ENCODE results near the gene POU2F3. TPM values are rescaled to one million over a fixed set of nuclear protein-coding genes. Genes with fewer than 3 reads are reported as not detected.

The POU2F3 gene
- total RNA-seq, 6 experiments from 2014 or later: not detected

DNA sequence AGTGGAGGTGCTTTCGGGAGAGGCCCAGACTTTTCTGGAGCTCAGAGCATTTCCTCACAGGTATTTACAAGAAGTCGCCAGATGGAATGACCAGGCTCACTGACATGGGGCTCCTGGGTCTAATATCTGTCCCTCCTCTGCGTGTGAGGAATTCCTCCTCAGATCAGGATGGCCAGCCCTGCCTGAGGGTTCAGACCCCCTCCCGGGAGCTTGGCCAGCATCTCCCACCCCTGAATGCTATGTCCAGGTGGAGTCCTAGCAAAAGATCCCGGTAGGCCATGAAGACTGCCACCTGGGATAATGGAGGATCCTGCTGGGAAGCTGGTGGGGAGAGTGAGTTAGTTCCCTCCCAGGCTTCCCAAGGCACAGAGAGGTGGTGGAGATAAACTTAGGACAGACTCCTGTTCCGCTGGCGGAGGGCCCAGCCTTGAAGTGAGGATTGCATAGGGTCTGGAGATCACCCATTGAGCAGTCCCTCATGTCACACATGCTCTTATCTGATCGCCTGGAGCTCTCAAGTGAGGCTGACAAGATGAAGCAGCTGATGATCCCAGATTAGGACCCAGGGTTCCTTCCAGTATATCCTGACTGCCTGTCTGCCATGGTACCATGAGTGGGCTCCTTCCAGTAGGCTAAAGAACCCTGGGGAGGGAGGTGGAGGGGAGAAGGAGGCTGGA, 23.4 kb upstream of the POU2F3 start:
- no peak overlapping the region for H3K4me3 Mint-ChIP-seq
- no peak overlapping the region for H3K27ac Mint-ChIP-seq
- TF ChIP-seq, protein P1, sequence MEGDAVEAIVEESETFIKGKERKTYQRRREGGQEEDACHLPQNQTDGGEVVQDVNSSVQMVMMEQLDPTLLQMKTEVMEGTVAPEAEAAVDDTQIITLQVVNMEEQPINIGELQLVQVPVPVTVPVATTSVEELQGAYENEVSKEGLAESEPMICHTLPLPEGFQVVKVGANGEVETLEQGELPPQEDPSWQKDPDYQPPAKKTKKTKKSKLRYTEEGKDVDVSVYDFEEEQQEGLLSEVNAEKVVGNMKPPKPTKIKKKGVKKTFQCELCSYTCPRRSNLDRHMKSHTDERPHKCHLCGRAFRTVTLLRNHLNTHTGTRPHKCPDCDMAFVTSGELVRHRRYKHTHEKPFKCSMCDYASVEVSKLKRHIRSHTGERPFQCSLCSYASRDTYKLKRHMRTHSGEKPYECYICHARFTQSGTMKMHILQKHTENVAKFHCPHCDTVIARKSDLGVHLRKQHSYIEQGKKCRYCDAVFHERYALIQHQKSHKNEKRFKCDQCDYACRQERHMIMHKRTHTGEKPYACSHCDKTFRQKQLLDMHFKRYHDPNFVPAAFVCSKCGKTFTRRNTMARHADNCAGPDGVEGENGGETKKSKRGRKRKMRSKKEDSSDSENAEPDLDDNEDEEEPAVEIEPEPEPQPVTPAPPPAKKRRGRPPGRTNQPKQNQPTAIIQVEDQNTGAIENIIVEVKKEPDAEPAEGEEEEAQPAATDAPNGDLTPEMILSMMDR (IDR thresholded peaks at IDR 0.05): no peak
- peaks cover 4% of the 10 kb centered on the region for H3K27me3 Mint-ChIP-seq (ENCODE audit: insufficient read depth)
- H3K36me3 Mint-ChIP-seq (ENCODE audit: low read depth): peaks cover 7% of the 10 kb centered on the region; the same call in 1 of the 2 replicates
- no peaks in the 10 kb centered on the region for H3K9me3 Mint-ChIP-seq
- peaks cover 48% of the 10 kb centered on the region for H3K4me1 Mint-ChIP-seq (ENCODE audit: low read depth)
- no peak for DNase-seq

DNA sequence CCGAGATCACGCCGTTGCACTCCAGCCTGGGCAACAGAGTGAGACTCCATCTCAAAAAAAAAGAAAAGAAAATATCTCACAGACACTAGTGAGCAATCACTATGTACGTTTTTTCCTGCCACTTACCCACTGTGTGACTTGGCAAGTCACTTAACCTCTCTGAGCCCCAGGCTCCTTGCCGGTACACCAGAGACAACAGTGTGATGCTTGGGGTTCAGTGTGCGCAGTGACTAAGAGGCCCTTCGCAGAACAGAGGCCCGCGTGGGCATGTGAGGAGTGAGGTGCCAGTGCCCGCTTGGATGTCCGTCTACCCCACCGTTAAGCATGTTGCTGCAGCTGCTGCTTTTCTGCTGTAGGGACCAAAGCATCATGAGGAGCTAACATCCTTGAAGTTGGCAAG, 22.4 kb upstream of the POU2F3 start:
- peaks cover 4% of the 10 kb centered on the region for H3K27me3 Mint-ChIP-seq (ENCODE audit: insufficient read depth)
- peak overlapping the region; percentile 9; the same call in 1 of the 2 replicates for H3K27ac Mint-ChIP-seq
- H3K4me1 Mint-ChIP-seq (ENCODE audit: low read depth): peaks cover 48% of the 10 kb centered on the region
- H3K4me3 Mint-ChIP-seq: no peak overlapping the region
- DNase-seq: no peak
- TF ChIP-seq, protein P1 (IDR thresholded peaks at IDR 0.05): no peak
- H3K9me3 Mint-ChIP-seq: no peaks in the 10 kb centered on the region
- H3K36me3 Mint-ChIP-seq (ENCODE audit: low read depth): peaks cover 7% of the 10 kb centered on the region; the same call in 1 of the 2 replicates

DNA sequence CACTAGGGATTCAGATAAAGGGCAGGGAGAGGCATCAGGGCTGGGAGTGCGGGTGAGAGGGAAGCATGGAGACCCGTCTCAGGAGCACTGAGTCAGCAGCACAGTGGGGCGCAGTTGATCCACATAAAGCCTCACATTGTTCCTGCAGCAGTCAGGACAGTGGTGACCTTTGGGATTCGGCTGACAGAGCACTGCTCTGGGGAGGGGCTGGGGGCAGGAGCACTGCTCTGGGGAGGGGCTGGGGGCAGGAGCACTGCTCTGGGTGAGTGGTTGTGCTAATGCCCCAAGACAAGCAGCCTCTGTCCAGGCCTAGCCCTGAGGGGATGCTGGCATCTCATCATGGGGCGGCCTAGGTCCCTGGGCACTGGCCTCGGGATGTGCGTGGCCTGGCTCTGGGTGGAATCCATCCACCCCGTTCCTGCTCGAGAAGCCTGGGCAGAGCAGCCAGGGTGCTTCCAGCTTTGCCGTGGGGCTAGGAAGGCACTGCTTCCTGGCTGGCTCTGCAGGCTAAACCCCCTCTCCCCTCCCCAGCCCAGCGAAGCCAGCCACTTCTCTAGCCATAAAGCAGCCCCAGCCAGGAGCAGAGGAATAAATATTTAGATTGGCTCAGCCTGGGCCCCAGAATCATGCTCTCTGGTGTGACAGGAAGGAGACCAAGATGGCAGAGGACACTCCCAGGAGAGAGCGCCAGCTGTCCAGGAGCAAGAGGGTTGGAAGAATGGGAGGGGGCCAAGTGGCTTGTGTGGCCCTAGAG, 21.8 kb upstream of the POU2F3 start:
- DNase-seq: no peak
- Mint-ChIP-seq H3K36me3 (ENCODE audit: low read depth) (peaks cover 7% of the 10 kb centered on the region; the same call in 1 of the 2 replicates), H3K27me3 (ENCODE audit: insufficient read depth) (peaks cover 4% of the 10 kb centered on the region), H3K4me3 (no peak overlapping the region), H3K9me3 (no peaks in the 10 kb centered on the region), H3K4me1 (ENCODE audit: low read depth) (peaks cover 42% of the 10 kb centered on the region), H3K27ac (peak overlapping the region; percentile 9; the same call in 1 of the 2 replicates)
- TF ChIP-seq, protein P1 (IDR thresholded peaks at IDR 0.05): no peak

DNA sequence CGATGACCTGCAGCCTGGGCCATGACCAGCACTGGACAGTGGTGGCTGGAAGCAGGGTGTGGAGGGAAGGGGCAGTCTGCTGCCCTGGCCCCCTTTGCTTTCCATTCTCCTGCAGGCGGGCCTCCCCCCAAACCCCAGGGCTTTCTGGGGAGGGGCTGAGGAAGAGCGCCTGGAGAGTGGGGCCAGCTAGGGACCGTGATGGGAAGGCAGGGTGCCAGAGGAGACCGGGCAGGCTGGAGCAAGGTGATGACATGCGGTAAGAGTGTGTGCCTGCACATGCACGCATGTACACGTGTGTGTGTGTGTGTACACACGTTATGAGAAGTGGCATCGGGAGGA, 21.3 kb upstream of the POU2F3 start:
- TF ChIP-seq, protein P1 (IDR thresholded peaks at IDR 0.05): no peak
- H3K27ac Mint-ChIP-seq: no peak overlapping the region
- peaks cover 7% of the 10 kb centered on the region; the same call in 1 of the 2 replicates for H3K36me3 Mint-ChIP-seq (ENCODE audit: low read depth)
- H3K9me3 Mint-ChIP-seq: no peaks in the 10 kb centered on the region
- H3K4me3 Mint-ChIP-seq: no peak overlapping the region
- peaks cover 4% of the 10 kb centered on the region for H3K27me3 Mint-ChIP-seq (ENCODE audit: insufficient read depth)
- peaks cover 37% of the 10 kb centered on the region for H3K4me1 Mint-ChIP-seq (ENCODE audit: low read depth)
- no peak for DNase-seq

DNA sequence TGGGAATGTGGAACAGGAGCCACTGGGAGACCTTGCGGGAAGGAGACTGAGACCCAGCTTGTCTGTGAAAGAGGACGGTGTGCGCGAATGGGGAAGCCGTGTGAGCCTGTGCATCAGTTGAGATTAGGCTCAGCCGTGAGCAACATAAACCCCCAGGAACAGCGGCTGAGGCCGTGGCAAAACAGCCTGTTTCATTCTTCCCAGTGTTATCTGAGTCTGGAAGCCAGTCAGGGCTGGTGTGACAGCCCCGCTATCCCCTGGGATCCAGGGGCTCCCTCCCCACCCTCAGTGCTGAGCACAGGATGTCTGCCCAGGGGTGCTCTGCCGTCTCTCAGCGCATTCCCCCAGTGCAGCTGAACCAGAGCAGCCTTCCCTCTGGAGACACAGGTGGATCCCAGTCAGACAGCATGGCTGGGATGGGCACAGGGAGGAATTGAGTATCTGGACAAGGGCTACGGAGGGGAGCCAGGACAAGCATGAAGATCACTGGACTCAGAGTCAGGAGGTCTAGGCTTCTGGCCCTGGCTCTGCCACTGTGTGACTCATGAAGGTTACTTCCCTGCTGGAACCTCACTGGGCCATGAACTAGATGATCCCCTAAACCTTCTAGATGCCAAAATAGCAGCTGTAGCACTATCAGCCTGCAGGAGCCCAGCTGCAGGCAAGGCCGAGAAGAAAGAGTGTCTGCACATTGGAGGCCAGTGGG, 20.6 kb upstream of the POU2F3 start:
- peaks cover 4% of the 10 kb centered on the region for H3K27me3 Mint-ChIP-seq (ENCODE audit: insufficient read depth)
- peaks cover 30% of the 10 kb centered on the region for H3K4me1 Mint-ChIP-seq (ENCODE audit: low read depth)
- H3K9me3 Mint-ChIP-seq: no peaks in the 10 kb centered on the region
- no peak for DNase-seq
- peaks cover 7% of the 10 kb centered on the region; the same call in 1 of the 2 replicates for H3K36me3 Mint-ChIP-seq (ENCODE audit: low read depth)
- no peak overlapping the region for H3K27ac Mint-ChIP-seq
- TF ChIP-seq, protein P1 (IDR thresholded peaks at IDR 0.05): no peak
- H3K4me3 Mint-ChIP-seq: no peak overlapping the region
